Measurements from ENCODE around the gene WDPCP.

- TF ChIP-seq CTCF (IDR thresholded peaks at IDR 0.05) (no peak), POLR2A (IDR thresholded peaks at IDR 0.05) (no peak)
Observed at GRCh38 chr2:63477686-63478085, 110.6 kb downstream of the WDPCP start.
